GM18502 (cell line): ENCODE data around the gene MVK.
"Not testable (repeated sequence)": the region's sequence is repeated elsewhere in the genome, so short reads cannot be mapped to it uniquely, and the experiment has no call there.

Experiments used
- ATAC-seq: cut with Tn5 transposase; IDR thresholded peaks from one replicate; pipeline ENCODE4 v1.9.1; 2021; ENCODE audit warnings: mild to moderate bottlenecking; ENCODE audit not compliant: unreplicated experiment, poor library complexity

Gene MVK

GRCh38 chr12:109588461-109589239 lies 15.1 kb downstream of the MVK start:
- no peak for ATAC-seq

GRCh38 chr12:109589240-109589590 lies 15.6 kb downstream of the MVK start:
- no peak for ATAC-seq

GRCh38 chr12:109589691-109590245 lies 16.2 kb downstream of the MVK start:
- no peak for ATAC-seq

GRCh38 chr12:109590566-109590965 lies 17.0 kb downstream of the MVK start:
- no peak for ATAC-seq

- no peak for ATAC-seq
Measured at GRCh38 chr12:109591041-109591440, 17.4 kb downstream of the MVK start.

GRCh38 chr12:109592195-109592904 lies 18.8 kb downstream of the MVK start:
- no peak for ATAC-seq

- no peak for ATAC-seq
Measured at GRCh38 chr12:109592905-109593272, 19.3 kb downstream of the MVK start.

GRCh38 chr12:109594556-109595317 lies 21.1 kb downstream of the MVK start:
- no peak for ATAC-seq

- no peak for ATAC-seq
Measured at GRCh38 chr12:109595321-109595902, 21.8 kb downstream of the MVK start.

- ATAC-seq = no peak
Measured at GRCh38 chr12:109596418-109597244, 23.0 kb downstream of the MVK start.

GRCh38 chr12:109597414-109597794 lies 23.8 kb downstream of the MVK start:
- no peak for ATAC-seq

- no peak for ATAC-seq
Measured at GRCh38 chr12:109597795-109598427, 24.3 kb downstream of the MVK start.

GRCh38 chr12:109598428-109598854 lies 24.8 kb downstream of the MVK start:
- no peak for ATAC-seq

- ATAC-seq = no peak
Measured at GRCh38 chr12:109599087-109599486, 25.5 kb downstream of the MVK start.

GRCh38 chr12:109600481-109600880 lies 26.9 kb downstream of the MVK start:
- ATAC-seq = no peak

GRCh38 chr12:109600995-109601394 lies 27.4 kb downstream of the MVK start:
- ATAC-seq = no peak

GRCh38 chr12:109601557-109601956 lies 28.0 kb downstream of the MVK start:
- ATAC-seq = no peak

GRCh38 chr12:109602132-109602531 lies 28.5 kb downstream of the MVK start:
- ATAC-seq = not testable (repeated sequence)

- no peak for ATAC-seq
Measured at GRCh38 chr12:109604132-109604585, 30.6 kb downstream of the MVK start.
